RWPE1 (cell line): ENCODE results near the gene CENPV.
"Not testable (repeated sequence)": the region's sequence is repeated elsewhere in the genome, so short reads cannot be mapped to it uniquely, and the experiment has no call there.

Experiments
- CTCF ChIA-PET: fragments of 350-600 bp; sonication (Branson Sonifier 250); formaldehyde crosslinking; extraction: SDS; loops from one replicate; lab custom pipeline; 2021; lab: Yijun Ruan, JAX
- POLR2A ChIA-PET: fragments of 400-600 bp; formaldehyde crosslinking; extraction: SDS; loops from one replicate; lab custom pipeline; 2020; ENCODE audit warnings: antibody characterized with exemption; ENCODE audit not compliant: low non-redundant PET; lab: Yijun Ruan, JAX
- DNase-seq: peaks from one replicate; pipeline ENCODE4 v3.0.0; 2012; ENCODE audit warnings: low spot score
- H3K27ac ChIP-seq: fragments of 450-650 bp; 2 replicates; pipeline ENCODE4 v1.5.1; 2017
- TF ChIP-seq, protein P1 (sequence below): fragments of 450-650 bp; conservative IDR thresholded peaks from 2 replicates; pipeline ENCODE4 v1.5.1; 2017; ENCODE audit warnings: low read depth, mild to moderate bottlenecking

Gene CENPV

DNA sequence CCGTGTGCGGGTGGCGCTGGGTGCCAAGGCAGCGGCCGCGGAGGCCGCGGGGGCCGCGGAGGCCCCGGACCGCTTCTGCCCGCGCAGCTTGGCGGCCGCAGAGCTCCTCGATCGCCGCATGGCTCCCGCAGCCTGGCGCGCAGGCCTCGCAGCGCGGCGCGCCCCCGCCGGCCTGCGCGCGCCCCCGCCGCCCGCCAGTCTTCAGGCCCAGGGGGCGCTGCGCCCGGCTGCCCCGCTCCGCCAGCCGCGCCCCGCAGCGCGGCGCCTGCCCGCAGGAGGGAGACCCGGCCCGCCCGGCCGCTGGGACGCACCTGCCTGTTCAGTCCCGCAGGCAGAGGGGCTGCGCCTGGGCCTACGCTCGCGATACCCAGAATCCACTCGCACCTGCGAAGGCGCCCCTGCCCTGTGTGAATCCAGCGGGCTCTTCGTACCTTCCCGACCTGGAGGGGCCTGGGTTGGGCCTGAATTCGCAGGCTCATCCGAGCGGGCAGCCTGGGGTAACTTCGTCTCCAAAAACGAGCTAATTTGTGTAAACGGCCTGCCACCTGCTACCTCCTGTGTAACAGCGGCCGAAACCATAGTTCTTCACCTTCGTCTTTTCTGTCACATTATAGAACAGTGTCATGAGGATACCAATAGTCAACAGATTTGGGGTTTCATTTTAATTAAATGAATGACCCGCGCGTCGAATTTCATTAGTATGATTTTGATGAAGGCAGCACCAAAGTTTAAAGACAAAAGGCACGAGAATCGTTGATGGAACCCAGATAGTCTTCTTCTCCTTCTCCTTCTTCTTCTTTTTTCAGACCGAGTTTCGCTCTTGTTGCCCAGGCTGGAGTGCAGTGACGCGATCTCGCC is at the start of gene CENPV:
TSS of gene CENPV (minus strand) at position 153 of the 858 bp plus-strand sequence. CDS start at position 120, 33 bp downstream.
- CTCF ChIA-PET = interaction anchor here (0.6 to 1.0 kb wide), 4 partner anchors 10 to 57 kb away, joined by 3 to 5 read pairs (median 4); no protein-coding TSS in a partner anchor
- H3K27ac ChIP-seq = peak within 1 kb of the TSS; percentile 49
- peak; percentile 63 for DNase-seq
- TF ChIP-seq, protein P1, sequence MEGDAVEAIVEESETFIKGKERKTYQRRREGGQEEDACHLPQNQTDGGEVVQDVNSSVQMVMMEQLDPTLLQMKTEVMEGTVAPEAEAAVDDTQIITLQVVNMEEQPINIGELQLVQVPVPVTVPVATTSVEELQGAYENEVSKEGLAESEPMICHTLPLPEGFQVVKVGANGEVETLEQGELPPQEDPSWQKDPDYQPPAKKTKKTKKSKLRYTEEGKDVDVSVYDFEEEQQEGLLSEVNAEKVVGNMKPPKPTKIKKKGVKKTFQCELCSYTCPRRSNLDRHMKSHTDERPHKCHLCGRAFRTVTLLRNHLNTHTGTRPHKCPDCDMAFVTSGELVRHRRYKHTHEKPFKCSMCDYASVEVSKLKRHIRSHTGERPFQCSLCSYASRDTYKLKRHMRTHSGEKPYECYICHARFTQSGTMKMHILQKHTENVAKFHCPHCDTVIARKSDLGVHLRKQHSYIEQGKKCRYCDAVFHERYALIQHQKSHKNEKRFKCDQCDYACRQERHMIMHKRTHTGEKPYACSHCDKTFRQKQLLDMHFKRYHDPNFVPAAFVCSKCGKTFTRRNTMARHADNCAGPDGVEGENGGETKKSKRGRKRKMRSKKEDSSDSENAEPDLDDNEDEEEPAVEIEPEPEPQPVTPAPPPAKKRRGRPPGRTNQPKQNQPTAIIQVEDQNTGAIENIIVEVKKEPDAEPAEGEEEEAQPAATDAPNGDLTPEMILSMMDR = peak; percentile 68
- POLR2A ChIA-PET = no interaction called here

DNA sequence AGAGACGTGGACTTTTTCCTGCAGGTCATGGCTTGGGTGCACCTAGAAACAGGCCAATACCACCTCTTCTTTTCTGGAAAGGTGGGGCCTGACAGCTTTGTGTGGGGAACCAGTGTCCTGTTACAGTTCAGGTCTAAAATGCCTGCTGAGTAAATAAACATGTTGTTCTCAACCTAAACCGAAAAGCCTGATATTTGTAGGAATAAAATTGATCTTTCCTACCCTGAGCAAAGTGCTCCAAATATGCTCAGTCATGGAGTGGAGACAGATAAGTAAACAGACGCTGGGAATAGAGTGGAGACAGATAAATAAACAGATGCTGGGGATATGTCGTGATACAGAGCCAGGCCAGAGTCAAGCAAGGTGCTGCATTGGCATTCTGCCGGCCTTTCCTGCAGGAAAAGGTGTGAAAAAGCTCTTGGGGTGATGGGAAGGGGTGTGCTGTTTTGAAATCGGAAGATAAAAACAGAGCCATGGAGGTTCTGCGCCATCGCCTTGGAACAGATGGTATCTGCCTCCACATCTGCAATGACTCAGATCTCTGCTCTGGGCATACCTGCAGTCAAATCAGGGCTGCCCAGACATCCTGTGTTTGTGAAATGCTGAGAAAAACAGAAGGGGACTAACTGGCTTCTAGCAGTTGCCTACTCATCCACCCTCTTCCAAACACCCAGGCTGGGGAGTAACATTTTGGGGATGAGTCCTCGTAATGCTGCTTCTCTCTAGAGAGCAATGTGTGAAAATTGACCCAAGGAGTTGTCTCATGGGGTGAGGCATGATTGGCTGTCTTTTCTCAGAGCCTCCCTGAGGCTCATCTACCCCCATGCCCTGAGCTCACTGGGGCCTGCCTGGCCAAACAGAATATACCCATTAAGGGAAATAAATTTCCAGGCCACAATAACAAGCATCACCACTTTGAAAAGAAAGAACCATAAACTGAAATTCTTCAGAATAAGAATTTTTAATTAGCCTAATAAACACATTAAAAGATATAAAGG is 45.3 kb upstream of the CENPV start:
- no peak overlapping the region for H3K27ac ChIP-seq
- POLR2A ChIA-PET = no interaction called here
- DNase-seq = no peak
- TF ChIP-seq, protein P1 = no peak
- CTCF ChIA-PET = interaction anchor here (0.6 to 0.7 kb wide), 2 partner anchors 18 to 58 kb away, joined by 3 to 4 read pairs; no protein-coding TSS in a partner anchor

DNA sequence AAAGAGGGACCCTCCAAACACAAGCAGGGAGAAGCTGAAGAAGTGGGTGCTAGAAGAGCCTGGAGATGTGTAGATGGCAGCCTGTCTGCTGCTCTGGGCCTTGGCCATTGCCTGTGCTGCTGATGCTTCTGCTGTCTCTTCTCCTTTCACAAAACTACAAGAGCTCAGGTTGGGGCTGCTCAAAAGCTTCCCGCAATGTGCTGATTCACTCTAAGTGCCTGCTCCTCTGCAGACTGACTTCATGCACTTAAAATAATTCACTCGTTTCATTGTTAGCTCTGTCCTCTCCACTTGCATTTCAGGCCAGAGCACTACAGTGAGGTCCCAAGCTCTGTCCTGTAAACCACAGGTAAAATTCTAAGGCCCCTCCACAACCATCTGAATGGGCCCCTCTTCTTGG is 43.4 kb upstream of the CENPV start:
- H3K27ac ChIP-seq, POLR2A ChIA-PET, DNase-seq: not testable (repeated sequence)
- CTCF ChIA-PET = interaction anchor here (0.8 kb wide), 1 partner anchor 34 kb away, joined by 5 read pairs; no protein-coding TSS in a partner anchor

DNA sequence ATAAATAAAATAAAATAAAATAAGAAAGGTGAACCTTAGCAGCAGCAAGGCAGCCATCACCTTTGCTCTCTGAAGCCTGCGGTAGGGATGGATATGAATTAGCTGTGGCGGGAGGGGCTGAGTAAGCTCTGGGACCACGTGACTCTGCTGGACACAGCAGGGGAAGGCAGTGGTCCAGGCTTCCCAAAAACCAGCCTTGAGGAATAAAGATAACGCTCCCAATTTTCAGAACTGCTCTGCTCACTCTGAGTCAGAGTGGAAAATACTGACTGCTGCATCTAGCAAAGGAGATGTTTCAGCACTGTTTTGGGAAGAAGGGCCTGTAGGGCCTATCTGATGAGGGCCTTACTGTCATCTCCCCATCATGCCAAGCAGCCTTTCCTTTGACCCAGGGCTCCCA is 42.6 kb upstream of the CENPV start:
- DNase-seq, H3K27ac ChIP-seq, POLR2A ChIA-PET: not testable (repeated sequence)
- CTCF ChIA-PET = interaction anchor here (0.8 kb wide), 1 partner anchor 33 kb away, joined by 5 read pairs; no protein-coding TSS in a partner anchor

DNA sequence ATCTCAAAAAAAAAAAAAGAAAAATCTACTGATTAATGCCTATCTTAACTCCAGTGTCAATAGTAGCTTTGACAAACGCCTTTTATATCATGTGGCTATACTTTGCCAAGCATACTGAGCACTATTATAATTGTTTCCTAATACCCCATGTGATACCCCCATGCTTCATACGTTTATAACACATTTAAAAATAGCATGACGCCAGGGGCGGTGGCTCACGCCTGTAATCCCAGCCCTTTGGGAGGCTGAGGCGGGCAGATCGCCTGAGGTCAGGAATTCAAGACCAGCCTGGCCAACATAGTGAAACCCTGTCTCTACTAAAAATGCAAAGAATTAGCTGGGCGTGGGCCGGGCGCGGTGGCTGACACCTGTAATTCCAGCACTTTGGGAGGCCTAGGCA is 39.2 kb upstream of the CENPV start:
- CTCF ChIA-PET = interaction anchor here (0.6 kb wide), 2 partner anchors 29 to 116 kb away, joined by 3 to 9 read pairs; no protein-coding TSS in a partner anchor
- H3K27ac ChIP-seq, DNase-seq, POLR2A ChIA-PET: not testable (repeated sequence)

DNA sequence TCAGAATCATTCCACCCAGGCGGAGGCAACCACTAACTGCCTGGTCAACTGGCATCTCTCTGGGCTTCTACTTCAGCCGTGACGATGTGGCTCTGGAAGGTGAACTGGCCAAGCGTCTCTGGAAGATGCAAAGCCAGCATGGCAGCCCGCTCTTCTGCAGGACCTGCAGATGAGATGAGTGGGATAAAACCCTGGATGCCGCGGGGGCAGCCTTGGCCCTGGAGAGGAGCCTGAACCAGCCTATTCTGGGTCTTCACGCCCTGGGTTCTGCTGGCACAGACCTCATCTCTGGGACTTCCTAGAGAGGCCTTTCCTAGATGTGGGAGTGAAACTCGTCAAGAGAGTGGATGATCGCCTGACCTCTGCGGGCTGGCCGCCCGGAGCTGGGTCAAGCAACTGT is 38.2 kb upstream of the CENPV start:
- CTCF ChIA-PET = no interaction called here
- TF ChIP-seq, protein P1 = no peak
- no peak for DNase-seq
- POLR2A ChIA-PET = no interaction called here
- no peak overlapping the region for H3K27ac ChIP-seq

DNA sequence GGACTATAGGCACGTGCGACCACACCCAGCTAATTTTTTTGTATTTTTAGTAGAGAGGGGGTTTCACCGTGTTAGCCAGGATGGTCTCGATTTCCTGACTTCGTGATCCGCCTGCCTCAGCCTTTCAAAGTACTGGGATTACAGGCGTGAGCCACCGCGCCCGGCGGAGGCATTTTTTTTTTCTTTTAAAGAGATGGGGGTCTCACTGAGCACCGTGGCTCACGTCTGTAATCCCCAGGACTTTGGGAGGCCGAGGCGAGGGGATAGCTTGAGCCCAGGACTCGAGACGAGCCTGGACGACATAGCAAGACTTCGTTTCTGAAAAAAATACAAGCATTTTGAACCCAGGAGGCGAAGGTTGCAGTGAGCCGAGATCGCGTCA is 32.8 kb upstream of the CENPV start:
- peak overlapping the region; percentile 66 for H3K27ac ChIP-seq
- DNase-seq, POLR2A ChIA-PET: not testable (repeated sequence)
- CTCF ChIA-PET = interaction anchor here (0.7 kb wide), 1 partner anchor 36 kb away, joined by 3 read pairs; no protein-coding TSS in a partner anchor

DNA sequence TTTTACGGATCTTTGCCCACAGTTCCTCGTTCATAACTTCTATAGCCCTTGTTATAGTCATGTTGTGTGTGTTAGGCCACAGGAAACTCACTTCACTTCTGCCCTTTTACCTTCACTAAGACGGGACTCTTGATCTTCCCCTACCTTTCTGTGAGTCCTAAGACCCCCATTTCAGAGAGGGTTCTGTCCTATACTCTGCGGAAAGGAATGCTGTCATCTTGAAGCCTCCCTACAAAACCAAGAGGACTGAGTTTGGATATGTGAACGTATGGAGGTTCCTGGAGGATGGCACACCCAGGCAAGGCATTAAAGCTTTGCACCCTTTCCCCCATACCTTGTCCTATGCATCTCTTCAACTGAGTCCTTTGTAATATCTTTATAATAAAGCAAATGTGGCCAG is 31.3 kb upstream of the CENPV start:
- ChIA-PET CTCF (no interaction called here), POLR2A (no interaction called here)
- H3K27ac ChIP-seq = no peak overlapping the region
- TF ChIP-seq, protein P1 = no peak
- no peak for DNase-seq
